NT2/D1 (cell line): Measurements from ENCODE around the gene LSAMP.

Experiments
- SUZ12 ChIP-seq: IDR thresholded peaks from 2 replicates; pipeline ENCODE4 v1.6.1; 2011; ENCODE audit not compliant: insufficient read length, insufficient read depth; ENCODE audit errors: extremely low read depth
- ZNF274 ChIP-seq: IDR thresholded peaks from 2 replicates; pipeline ENCODE4 v1.6.1; 2011; ENCODE audit warnings: mild to moderate bottlenecking, low read depth, low read length

GRCh38 chr3:116442331-116443021, 2.8 kb downstream of the LSAMP start:
- no peak for TF ChIP-seq SUZ12
- no peak for TF ChIP-seq ZNF274
